Endodermal cell (in vitro differentiated cells): ENCODE measurements around the gene KCNJ14. TPM values are rescaled to one million over a fixed set of nuclear protein-coding genes. Genes with fewer than 3 reads are reported as not detected.

Experiments used
- DNase-seq: peaks from one replicate; pipeline ENCODE4 v3.0.0-alpha.2; 2017
- H3K27ac ChIP-seq: 2 replicates; pipeline ENCODE4 v1.5.1; 2013; ENCODE audit warnings: mild to moderate bottlenecking, low read depth, low read length, moderate library complexity
- H3K27me3 ChIP-seq: 2 replicates; pipeline ENCODE4 v1.6.1; 2013; ENCODE audit warnings: mild to moderate bottlenecking, low read length, moderate library complexity; ENCODE audit not compliant: insufficient read depth, control insufficient read depth, poor library complexity, severe bottlenecking
- H3K36me3 ChIP-seq: 2 replicates; pipeline ENCODE4 v1.7.0; 2013; ENCODE audit warnings: mild to moderate bottlenecking, low read length, moderate library complexity; ENCODE audit not compliant: control insufficient read depth, insufficient read depth
- H3K4me1 ChIP-seq: one replicate; pipeline ENCODE4 v1.7.0; 2013; ENCODE audit warnings: low read length; ENCODE audit not compliant: control insufficient read depth, insufficient read depth
- H3K4me3 ChIP-seq: 2 replicates; pipeline ENCODE4 v1.5.1; 2013; ENCODE audit warnings: mild to moderate bottlenecking, low read length, moderate library complexity
- H3K9ac ChIP-seq: 2 replicates; pipeline ENCODE4 v1.6.1; 2013; ENCODE audit warnings: mild to moderate bottlenecking, low read length, moderate library complexity; ENCODE audit not compliant: poor library complexity, severe bottlenecking; ENCODE audit errors: extremely low read depth
- H3K9me3 ChIP-seq: 2 replicates; pipeline ENCODE4 v1.6.1; 2013; ENCODE audit warnings: mild to moderate bottlenecking, low read length, moderate library complexity; ENCODE audit not compliant: control insufficient read depth
- H3K27ac Mint-ChIP-seq: 2 replicates; pipeline ENCODE4 v1.8.0; 2020; ENCODE audit warnings: mixed read lengths
- H3K27me3 Mint-ChIP-seq: 2 replicates; pipeline ENCODE4 v1.8.0; 2021; ENCODE audit warnings: mild to moderate bottlenecking, mixed read lengths; ENCODE audit not compliant: insufficient read depth
- H3K36me3 Mint-ChIP-seq: 2 replicates; pipeline ENCODE4 v1.8.0; 2020; ENCODE audit warnings: low read depth, mixed read lengths
- H3K4me1 Mint-ChIP-seq: 2 replicates; pipeline ENCODE4 v1.8.0; 2020; ENCODE audit warnings: mixed read lengths
- H3K4me3 Mint-ChIP-seq: 2 replicates; pipeline ENCODE4 v1.8.0; 2020; ENCODE audit warnings: mild to moderate bottlenecking, moderate library complexity, mixed read lengths
- H3K9me3 Mint-ChIP-seq: 2 replicates; pipeline ENCODE4 v1.8.0; 2020; ENCODE audit warnings: mild to moderate bottlenecking, mixed read lengths
- WGBS, 2 experiments: methylation state at CpG; one replicate each; pipeline versions ENCODE4 v1.1.5 to v1.1.7; 2013; ENCODE audit warnings: missing lambda C conversion rate in 2 of 2, mixed read lengths in 1 of 2; ENCODE audit not compliant: insufficient coverage in 1 of 2, insufficient read length in 1 of 2; 5-methylcytosine and 5-hydroxymethylcytosine counted together
- total RNA-seq, 2 donors: library from RNA; stranded (reverse); fragmentation: NEBNext Ultra II Directional in 1 of 2; extraction: Animal tissue kit (Norgen Biotek cat#: 25700) in 1 of 2; gene quantifications; 2 replicates in 1 of 2; 3 replicates in 1 of 2; pipeline ENCODE4 v1.2.1, GENCODE V29; 2021
- TF ChIP-seq, protein P1 (sequence below): fragments of 200-600 bp; sonication (generic); conservative IDR thresholded peaks from 2 replicates; pipeline ENCODE4 v1.5.0; 2021; ENCODE audit warnings: antibody characterized with exemption, mild to moderate bottlenecking

The KCNJ14 gene
- total RNA-seq, 2 donors from 2014 or later: 0.73 to 1.1 TPM

DNA sequence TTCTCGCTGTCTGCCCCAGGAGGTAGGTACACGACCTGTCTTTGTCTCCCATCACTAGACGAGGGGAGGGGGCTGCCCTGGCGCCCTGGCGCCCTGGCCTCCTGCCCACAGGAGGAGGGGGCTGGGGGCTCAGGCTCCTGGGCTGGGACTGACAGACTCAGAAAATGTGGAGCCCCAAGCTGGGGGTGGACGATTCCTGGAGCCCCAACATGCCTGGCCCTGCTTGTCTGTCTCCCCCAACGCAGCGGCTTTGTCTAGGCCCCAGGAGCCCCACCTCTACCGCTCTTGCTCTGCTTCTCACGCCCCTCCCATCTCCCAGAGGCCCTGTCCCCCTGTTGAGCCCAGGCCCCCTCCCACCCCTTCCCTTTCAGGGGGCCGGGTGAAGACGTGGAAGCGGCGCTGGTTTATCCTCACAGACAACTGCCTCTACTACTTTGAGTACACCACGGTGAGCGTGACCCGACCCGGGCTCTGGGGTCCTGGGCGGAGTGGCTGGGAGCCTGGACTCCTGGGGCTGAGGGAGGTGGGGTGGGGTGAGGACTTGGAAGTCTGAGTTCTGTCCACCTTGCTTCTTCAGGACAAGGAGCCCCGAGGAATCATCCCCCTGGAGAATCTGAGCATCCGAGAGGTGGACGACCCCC is 22.4 kb downstream of the KCNJ14 start:
- no peak for DNase-seq
- Mint-ChIP-seq H3K27ac (no peak overlapping the region), H3K4me1 (no peaks in the 10 kb centered on the region), H3K36me3 (peaks cover 64% of the 10 kb centered on the region), H3K9me3 (no peaks in the 10 kb centered on the region), H3K27me3 (no peaks in the 10 kb centered on the region), H3K4me3 (no peak overlapping the region)
- H3K9me3 ChIP-seq: no peaks in the 10 kb centered on the region
- H3K4me3 ChIP-seq: no peak overlapping the region
- H3K4me1 ChIP-seq: no peaks in the 10 kb centered on the region
- no peak overlapping the region for H3K9ac ChIP-seq
- H3K27ac ChIP-seq: no peak overlapping the region
- 92 to 94% methylated on average over 7 to 22 of the region's 22 CpGs for WGBS, 2 experiments
- no peaks in the 10 kb centered on the region for H3K27me3 ChIP-seq
- peaks cover 75% of the 10 kb centered on the region for H3K36me3 ChIP-seq
- TF ChIP-seq, protein P1, sequence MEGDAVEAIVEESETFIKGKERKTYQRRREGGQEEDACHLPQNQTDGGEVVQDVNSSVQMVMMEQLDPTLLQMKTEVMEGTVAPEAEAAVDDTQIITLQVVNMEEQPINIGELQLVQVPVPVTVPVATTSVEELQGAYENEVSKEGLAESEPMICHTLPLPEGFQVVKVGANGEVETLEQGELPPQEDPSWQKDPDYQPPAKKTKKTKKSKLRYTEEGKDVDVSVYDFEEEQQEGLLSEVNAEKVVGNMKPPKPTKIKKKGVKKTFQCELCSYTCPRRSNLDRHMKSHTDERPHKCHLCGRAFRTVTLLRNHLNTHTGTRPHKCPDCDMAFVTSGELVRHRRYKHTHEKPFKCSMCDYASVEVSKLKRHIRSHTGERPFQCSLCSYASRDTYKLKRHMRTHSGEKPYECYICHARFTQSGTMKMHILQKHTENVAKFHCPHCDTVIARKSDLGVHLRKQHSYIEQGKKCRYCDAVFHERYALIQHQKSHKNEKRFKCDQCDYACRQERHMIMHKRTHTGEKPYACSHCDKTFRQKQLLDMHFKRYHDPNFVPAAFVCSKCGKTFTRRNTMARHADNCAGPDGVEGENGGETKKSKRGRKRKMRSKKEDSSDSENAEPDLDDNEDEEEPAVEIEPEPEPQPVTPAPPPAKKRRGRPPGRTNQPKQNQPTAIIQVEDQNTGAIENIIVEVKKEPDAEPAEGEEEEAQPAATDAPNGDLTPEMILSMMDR: no peak

DNA sequence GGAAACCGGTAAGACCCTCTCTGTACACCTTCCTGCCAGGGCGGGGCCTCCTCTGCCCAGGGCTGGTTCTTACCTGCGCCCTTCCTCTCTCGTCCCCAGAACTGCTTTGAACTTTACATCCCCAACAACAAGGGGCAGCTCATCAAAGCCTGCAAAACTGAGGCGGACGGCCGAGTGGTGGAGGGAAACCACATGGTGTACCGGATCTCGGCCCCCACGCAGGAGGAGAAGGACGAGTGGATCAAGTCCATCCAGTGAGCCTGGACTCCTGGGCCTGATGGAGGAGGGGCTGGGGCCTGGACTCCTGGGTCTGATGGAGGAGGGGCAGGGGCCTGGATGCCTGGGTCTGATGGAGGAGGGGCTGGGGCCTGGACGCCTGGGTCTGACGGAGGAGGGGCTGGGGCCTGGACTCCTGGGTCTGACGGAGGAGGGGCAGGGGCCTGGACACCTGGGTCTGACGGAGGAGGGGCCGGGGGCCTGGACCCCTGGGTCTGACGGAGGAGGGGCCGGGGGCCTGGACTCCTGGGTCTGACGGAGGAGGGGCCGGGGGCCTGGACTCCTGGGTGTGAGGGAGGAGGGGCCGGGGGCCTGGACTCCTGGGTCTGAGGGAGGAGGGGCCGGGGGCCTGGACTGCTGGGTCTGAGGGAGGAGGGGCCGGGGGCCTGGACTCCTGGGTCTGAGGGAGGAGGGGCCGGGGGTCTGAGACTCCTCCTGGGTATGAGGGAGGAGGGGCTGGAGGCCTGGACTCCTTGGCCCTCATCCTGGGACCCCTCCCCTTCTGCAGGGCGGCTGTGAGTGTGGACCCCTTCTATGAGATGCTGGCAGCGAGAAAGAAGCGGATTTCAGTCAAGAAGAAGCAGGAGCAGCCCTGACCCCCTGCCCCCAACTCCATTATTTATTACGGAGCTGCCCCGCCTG is 23.2 kb downstream of the KCNJ14 start:
- Histone ChIP-seq H3K4me1 (no peaks in the 10 kb centered on the region), H3K27me3 (no peaks in the 10 kb centered on the region), H3K9ac (no peak overlapping the region), H3K36me3 (peaks cover 67% of the 10 kb centered on the region), H3K27ac (no peak overlapping the region), H3K9me3 (no peaks in the 10 kb centered on the region), H3K4me3 (no peak overlapping the region)
- no peaks in the 10 kb centered on the region for H3K4me1 Mint-ChIP-seq
- H3K27me3 Mint-ChIP-seq: no peaks in the 10 kb centered on the region
- TF ChIP-seq, protein P1: no peak
- no peaks in the 10 kb centered on the region for H3K9me3 Mint-ChIP-seq
- peaks cover 59% of the 10 kb centered on the region for H3K36me3 Mint-ChIP-seq
- H3K27ac Mint-ChIP-seq: no peak overlapping the region
- 93 to 97% methylated on average over 10 to 26 of the region's 29 CpGs for WGBS, 2 experiments
- no peak overlapping the region for H3K4me3 Mint-ChIP-seq
- DNase-seq: no peak

DNA sequence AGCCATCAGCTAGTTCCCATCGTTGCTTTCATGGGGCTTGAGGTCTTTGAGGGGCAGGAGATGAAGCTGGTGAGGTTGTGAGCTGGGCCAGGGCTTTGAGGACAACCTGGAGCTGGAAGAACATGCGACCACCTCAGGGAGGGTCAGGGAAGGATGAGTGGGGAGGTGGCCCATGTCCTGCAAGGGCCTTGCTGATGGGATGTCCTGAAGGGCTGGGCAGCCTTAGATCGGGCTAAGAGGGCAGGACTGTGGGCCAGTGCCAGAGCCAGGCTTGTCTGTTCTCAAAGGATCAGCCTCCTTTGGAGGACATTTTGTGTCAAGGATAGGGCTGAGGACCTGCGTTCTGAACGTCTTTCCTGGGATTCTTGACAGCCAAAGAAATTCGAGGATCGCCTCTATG is 24.3 kb downstream of the KCNJ14 start:
- H3K4me3 ChIP-seq: no peak overlapping the region
- WGBS, 2 experiments: 95 to 98% methylated on average over 6 to 7 of the region's 7 CpGs
- H3K27ac ChIP-seq: no peak overlapping the region
- Mint-ChIP-seq H3K4me1 (no peaks in the 10 kb centered on the region), H3K4me3 (no peak overlapping the region), H3K36me3 (peaks cover 59% of the 10 kb centered on the region), H3K9me3 (no peaks in the 10 kb centered on the region), H3K27me3 (no peaks in the 10 kb centered on the region), H3K27ac (no peak overlapping the region)
- TF ChIP-seq, protein P1: no peak
- H3K27me3 ChIP-seq: no peaks in the 10 kb centered on the region
- DNase-seq: no peak
- H3K9me3 ChIP-seq: no peaks in the 10 kb centered on the region
- no peak overlapping the region for H3K9ac ChIP-seq
- H3K4me1 ChIP-seq: no peaks in the 10 kb centered on the region
- H3K36me3 ChIP-seq: peaks cover 56% of the 10 kb centered on the region
